ENCODE results near the gene B4GALT6.

The B4GALT6 gene

GRCh38 chr18:31659576-31660177 lies 24.7 kb downstream of the B4GALT6 start:
- TF ChIP-seq CTCF (IDR thresholded peaks at IDR 0.05; ENCODE audit: borderline replicate concordance, insufficient read depth, low read depth, low read length), result no peak
- H3K4me3 ChIP-seq (ENCODE audit: low read depth, low read length), result peak overlapping the region; percentile 24

GRCh38 chr18:31658670-31659575 lies 25.5 kb downstream of the B4GALT6 start:
- H3K4me3 ChIP-seq (ENCODE audit: low read depth, low read length), result peak overlapping the region; percentile 24
- no peak for TF ChIP-seq CTCF (IDR thresholded peaks at IDR 0.05; ENCODE audit: borderline replicate concordance, insufficient read depth, low read depth, low read length)

GRCh38 chr18:31657823-31658669 lies 26.3 kb downstream of the B4GALT6 start:
- H3K4me3 ChIP-seq (ENCODE audit: low read depth, low read length), result peak overlapping the region; percentile 19
- TF ChIP-seq CTCF (IDR thresholded peaks at IDR 0.05; ENCODE audit: borderline replicate concordance, insufficient read depth, low read depth, low read length), result no peak

- TF ChIP-seq CTCF (IDR thresholded peaks at IDR 0.05; ENCODE audit: borderline replicate concordance, insufficient read depth, low read depth, low read length), result no peak
- no peak overlapping the region for H3K4me3 ChIP-seq (ENCODE audit: low read depth, low read length)
These were observed 27.6 kb downstream of the B4GALT6 start for GRCh38 chr18:31656754-31657153.

GRCh38 chr18:31655354-31655753 lies 29.0 kb downstream of the B4GALT6 start:
- no peak for TF ChIP-seq CTCF (IDR thresholded peaks at IDR 0.05; ENCODE audit: borderline replicate concordance, insufficient read depth, low read depth, low read length)
- H3K4me3 ChIP-seq (ENCODE audit: low read depth, low read length), result no peak overlapping the region

GRCh38 chr18:31652877-31653276 lies 31.5 kb downstream of the B4GALT6 start:
- TF ChIP-seq CTCF (IDR thresholded peaks at IDR 0.05; ENCODE audit: borderline replicate concordance, insufficient read depth, low read depth, low read length), result no peak

More at GRCh38 chr18:31652877-31653276, 31.5 kb downstream of the B4GALT6 start:
- no peak overlapping the region for H3K4me3 ChIP-seq (ENCODE audit: low read depth, low read length)
